Ureter (tissue), 1 donor: ENCODE measurements around the gene HP1BP3. TPM values are rescaled to one million over a fixed set of nuclear protein-coding genes. Genes with fewer than 3 reads are reported as not detected.

ENCODE experiments used
- DNase-seq: peaks from one replicate; pipeline ENCODE4 v3.0.0-alpha.2; 2020; ENCODE audit warnings: low spot score
- total RNA-seq: library from RNA; stranded (reverse); gene quantifications from one replicate; pipeline ENCODE4 v1.2.4, GENCODE V29; 2023
- donor health status: DM: yes; HTN: yes; CAD: no.

HP1BP3 gene
- total RNA-seq, 1 donor from 2014 or later: 186 TPM

DNA sequence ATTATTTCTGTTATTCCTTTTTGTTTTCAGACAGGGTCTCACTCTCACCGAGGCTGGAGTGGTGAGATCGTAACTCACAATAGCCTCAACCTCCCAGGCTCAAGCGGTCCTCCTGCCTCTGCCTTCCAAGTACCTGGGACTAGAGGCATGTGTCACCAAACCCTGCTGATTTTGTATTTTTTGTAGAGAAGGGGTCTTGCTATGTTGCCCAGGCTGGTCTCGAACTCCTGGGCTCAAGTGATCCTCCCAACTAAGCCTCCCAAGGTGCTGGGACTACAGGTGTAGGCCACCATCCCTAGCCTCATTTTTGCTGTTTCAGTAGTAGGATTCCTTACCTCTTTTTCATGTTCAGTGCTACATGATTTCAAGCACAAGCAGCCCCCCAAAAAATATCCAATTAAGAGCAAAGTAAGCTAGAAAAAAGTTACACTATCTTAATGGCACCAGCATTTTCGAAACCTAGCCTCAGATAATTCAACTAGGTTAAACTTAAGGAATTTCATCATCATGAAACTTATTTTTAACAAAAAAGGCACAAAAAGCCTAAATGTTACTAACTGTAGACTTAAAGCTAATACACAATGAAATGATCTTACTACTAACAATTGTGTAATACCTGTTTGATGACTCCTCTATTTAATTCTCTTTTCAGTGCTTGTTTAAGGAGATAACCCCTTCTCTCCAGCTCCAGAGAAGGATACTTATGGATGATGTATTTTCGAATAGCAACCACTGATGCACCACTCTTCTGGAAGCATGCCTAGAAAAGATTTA is 16.6 kb downstream of the HP1BP3 start:
- no peak for DNase-seq

DNA sequence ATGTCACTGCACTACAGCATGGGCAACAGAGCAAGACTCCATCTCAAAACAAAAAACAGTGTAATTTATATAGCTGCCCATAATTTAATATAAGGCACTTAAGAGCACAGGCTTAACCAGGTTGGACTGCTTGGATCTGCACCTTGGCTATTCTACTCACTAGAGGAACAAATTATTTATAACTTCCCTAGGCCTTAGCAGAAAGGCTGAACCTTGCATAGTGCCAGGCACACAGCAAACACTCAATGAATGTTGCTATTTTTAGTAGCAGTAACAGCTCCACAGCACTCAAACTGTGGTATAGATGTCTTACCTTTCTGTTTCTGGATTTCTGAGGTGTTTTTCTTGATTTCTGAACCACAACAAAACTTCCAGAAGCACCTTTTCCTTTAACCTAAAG is 19.8 kb downstream of the HP1BP3 start:
- DNase-seq: no peak

DNA sequence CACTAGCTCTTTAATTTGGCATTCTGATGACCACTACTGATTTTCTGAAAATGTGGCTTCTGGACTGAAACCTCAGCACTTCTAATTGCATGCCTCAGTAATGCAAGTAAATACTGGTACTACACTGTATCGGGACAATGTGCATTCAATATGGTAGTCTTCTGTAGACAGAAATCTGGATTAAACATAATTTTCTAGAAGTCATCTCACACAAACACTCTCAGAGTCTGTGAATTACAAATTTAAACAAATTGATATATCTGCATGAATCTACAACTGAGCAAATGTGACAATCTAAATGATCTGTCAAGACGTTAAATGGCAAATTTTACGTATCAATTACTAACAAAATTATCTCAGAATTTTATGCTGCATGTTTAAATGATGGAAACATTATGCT is 23.7 kb downstream of the HP1BP3 start:
- no peak for DNase-seq

DNA sequence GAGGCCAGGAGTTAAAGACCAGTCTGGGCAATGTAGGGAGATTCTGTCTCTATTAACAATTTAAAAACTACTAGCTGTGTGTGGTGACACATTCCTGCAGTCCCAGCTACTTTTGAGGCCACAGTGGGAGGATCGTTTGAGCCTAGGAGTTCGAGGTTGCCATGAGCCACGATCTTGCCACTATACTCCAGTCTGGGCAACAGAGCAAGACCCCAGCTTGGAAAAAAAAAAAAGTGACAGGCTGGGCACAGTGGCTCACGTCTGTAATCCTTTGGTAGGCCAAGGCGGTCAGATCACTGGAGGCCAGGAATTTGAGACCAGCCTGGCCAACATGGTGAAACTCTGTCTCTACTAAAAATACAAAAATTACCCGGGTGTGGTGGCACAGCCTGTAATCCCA is 26.8 kb downstream of the HP1BP3 start:
- DNase-seq: no peak

DNA sequence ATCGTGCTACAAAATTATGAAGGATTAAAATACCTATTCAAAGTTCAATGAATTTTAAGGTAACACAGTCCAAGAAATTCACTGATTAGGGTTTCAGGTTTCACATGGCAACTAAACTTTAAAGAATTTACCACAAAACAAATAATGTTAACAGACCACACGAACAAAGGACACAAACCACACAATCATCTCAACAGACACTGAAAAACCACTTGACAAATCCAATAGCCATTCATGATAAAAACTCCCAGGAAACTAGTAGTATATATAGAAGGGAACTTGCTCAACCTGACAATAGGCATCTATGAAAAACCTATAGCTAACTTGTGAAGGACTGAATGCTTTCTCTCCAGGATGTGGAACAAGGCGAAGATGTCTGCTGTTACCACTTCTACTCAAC is 33.5 kb downstream of the HP1BP3 start:
- no peak for DNase-seq

DNA sequence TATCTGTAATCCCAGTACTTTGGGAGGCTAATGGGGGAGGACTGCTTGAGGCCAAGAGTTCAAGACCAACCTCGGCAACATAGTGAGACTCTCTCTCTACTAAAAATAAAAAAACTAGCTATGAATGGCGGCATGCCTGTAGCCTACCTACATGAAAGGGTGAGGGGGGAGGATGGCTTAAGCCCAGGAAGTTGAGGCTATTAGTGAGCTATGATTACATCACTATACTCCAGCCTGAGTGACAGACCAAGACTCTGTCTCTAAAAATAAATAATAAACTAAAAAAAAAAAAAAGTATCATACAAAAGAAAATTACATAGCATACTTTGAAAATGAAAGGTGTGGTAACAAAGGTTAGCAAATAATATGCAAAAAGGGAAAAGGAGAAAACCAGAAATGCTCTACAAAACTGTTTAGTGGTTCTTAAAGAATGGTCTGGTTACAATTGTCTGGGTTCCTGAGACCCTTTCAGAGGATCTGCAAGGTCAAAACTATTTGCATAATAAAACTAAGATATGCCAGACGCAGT is 35.6 kb downstream of the HP1BP3 start:
- no peak for DNase-seq

DNA sequence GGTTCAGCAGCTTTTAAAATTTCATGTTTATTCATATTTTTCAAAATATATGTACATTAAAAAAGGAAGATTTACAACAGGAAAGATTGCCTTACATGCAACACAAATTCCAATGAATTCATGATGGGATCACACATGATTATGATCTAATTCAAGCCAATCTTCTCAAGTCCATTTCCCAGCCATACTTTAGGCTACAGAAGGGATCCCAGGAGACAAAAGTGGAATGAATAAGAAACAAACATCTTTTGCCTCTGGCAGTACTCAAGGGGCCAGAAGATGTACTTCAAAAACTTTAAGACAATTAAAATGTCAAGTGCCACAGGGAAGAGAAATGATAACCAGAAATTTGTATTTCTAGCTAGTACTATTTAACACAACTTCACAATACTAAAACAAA is 44.4 kb downstream of the HP1BP3 start:
- DNase-seq: no peak

DNA sequence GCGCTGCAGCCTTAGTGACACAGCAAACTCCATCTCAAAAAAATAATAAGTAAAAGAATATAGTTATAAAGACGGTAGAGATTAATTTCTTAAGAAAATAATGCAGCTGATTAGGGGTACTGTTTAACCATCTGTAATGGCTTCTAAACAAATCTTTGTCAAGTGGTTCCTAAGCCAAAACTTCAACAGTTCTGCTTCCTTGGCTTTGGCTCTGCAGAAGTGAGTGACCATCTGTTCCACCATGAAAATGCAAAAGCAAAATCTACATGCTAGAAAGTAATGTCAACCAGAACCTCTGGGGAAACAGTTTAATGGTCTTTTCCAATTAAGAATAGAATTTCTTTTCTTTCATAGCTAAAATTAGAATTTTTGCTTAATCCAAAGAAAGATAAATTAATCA is 46.3 kb downstream of the HP1BP3 start:
- no peak for DNase-seq

DNA sequence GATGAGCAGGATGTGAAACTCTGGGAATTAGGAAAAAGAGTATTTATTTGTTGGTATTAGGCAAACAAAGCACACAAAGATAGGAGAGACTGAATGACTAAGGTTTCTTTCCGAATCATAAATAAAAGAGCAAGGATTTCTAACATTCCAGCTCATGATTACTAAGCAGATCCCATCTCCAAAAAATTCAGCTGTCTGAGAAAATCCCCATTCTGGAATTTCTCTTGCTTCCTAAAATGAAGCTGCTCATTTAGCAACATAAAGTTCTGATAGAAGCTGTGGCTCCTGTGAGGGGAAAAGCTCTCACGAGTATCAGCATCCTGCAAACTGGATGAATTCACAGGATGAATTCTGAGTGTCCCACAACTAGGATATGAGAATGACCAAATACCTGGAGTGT is 47.9 kb downstream of the HP1BP3 start:
- no peak for DNase-seq

DNA sequence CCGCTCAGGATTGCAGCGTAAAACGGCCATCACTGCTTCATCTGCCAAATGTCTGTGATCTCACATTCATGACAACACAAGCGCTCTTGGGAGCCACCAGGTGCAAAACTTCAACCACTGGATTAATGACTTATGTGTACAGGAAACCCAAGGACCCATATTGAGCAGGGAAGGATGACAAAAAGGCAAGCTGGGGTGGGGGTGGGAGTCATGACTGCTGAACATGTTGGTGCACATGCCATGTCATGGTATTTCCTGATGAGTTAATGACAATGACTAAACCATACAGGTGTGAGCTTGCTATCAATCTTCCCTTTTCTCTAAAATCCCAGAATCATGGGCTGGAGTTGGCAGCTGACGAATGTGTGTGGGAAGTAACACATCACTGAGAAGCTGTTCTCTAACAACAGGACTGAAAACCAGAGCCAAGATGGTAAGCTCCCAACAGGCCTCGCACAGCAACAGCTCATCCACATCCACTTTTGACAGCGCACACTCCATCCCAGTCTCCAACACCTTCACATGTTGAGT is 51.5 kb downstream of the HP1BP3 start:
- no peak for DNase-seq

DNA sequence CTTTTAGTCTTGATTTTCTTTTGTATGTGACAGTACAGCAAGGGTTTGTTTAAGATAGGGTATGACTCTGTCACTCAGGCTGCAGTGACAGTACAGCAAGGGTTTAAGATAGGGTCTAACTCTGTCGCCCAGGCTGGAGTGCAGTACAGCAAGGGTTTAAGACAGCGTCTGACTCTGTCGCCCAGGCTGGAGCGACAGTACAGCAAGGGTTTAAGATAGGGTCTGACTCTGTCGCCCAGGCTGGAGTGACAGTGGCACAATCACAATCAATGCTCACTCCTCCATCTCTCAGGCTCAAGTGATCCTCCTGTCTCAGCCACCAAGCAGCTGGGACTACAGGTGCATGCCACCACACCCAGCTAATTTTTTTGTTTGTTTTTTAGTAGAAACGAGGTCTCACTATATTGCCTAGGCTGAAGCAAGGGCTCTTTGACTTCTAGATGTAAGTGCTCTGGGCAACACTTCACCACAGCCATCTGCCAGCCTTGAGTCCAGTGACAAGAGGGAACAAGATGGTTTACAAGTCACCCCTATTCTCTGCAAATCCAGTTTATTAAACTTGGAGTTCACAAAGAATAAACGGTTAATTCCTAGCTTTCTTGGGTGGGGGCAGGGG is 53.6 kb downstream of the HP1BP3 start:
- DNase-seq: peak; percentile 40

DNA sequence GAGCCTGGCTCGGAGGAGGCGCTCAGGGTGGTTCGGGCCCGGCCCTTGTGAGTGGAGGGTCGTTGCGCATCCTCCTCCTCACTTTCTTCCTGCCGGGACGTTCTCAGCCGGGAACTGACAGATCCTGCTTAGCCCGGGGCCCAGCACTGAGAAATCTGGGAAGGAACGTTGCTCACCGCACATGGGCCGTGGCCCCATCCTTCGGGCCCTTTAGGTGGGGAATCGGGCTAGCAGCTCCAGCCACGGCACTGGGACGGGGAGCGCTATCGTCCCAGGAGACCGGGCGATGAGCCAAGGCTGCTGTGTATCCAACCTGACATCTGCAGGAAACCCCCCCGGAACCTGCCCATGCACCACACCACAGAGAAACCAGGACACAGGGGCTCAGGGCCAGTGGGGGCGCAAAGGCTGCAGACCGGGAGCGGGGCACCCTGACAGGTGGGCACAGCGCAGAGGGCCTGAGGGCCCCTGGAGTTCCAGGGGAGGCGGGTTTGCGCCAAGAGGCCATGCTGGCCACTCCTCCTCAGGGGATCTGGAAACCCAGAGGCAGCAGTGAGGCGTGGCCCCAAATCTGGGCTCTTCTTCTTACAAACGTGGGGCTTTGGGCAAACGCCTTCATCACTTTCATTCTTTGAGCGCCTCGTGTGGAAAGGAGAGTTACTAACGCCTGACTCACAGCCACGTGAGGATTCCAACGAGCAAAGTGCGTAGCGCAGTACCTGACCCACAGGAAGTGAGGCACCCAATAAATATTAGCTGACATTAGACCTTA is 54.3 kb downstream of the HP1BP3 start, which contains the start of gene SH2D5:
Gene SH2D5, minus strand, starts transcription at position 116 of the 772 bp plus-strand sequence. CDS start 4,659 bp downstream, outside the sequence.
- peak; percentile 87 for DNase-seq

DNA sequence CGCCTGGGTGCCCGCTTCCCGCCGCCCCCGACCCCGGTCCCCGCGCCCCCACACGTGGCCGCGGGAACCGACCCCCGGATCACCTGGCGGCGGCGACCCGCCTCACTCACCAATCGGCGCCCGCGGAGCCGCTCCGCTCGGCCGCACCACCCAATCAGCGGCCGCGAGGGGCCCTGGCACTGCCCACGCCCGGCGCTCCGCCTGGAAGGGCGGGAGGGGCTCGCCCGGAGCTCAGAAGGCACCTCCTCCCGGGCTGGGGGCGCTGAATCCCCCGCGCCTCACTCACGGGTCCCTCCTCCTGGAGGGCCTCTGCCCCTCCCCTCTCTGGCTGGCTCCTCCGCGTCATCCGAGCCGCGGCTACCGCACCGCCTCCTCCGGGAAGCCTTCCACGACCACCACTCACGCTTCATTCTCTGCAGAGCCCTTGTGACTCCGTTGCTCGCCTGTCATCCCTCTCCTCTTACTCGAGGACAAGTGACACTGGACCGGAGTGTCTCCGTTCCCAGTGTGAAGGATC is 55.0 kb downstream of the HP1BP3 start:
- peak; percentile 44 for DNase-seq

DNA sequence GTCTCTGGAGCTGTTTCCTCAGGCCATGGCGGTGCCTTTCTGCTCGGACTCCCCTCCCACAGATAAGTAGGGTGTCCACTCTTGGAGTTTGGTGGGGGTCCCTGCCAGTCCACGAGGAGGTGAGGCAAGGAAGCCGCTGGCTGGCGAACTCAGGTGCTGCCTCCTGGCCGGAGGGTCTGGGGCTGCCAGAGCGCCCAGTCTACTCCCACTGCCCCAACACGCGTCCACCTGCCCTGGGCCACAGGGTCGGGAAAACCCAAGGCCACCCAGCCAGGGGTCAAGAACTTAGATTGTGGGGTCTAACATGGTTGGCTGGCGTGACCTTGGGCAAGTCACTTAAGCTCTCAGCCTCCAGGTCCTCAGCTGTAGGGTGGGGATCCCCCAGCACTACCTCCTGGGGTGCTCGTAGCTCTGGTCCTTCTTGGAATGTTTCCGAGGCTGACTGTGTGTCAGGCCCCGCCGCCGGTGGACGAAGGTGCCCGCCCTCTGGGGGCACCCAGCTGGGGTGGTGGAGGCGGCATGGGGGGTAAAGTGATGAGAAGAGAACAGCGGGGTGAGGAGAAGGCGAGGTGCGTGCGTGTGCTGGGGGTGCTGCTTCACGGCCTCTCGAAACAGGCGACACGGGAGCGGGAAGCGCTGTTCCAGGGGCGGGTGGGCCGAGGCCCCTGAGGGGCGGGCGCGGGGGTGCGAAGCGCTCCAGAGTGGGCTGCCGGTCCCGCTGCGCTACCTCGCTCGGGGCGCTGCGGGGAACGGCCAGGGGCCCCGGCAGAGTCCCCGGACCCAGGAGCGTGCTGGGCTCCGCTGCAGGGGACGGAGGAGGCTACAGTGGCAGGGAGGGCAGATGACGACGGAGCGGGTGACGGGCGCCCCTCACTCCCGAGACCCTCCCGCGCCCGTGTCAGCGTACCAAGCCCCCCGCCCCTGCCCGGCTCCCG is 55.8 kb downstream of the HP1BP3 start:
- peak; percentile 42 for DNase-seq

DNA sequence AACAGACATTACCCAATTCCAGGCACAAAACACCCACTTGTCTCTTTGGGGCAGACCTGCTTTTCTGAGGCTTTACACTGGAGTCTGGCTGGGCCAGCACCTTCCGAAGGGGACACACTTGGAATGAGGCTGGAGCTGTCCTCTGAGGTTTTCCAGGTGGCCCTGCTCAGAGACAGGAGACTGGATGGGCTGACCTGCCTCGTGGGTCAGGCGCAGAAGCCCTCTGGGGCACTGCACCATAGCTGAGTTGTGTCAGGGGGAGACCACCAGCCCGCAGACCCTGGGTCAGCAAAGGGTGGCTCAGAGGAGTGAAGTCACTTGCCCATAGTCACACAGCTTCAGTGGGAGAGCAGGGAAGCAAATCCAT is 56.4 kb downstream of the HP1BP3 start:
- DNase-seq: no peak

DNA sequence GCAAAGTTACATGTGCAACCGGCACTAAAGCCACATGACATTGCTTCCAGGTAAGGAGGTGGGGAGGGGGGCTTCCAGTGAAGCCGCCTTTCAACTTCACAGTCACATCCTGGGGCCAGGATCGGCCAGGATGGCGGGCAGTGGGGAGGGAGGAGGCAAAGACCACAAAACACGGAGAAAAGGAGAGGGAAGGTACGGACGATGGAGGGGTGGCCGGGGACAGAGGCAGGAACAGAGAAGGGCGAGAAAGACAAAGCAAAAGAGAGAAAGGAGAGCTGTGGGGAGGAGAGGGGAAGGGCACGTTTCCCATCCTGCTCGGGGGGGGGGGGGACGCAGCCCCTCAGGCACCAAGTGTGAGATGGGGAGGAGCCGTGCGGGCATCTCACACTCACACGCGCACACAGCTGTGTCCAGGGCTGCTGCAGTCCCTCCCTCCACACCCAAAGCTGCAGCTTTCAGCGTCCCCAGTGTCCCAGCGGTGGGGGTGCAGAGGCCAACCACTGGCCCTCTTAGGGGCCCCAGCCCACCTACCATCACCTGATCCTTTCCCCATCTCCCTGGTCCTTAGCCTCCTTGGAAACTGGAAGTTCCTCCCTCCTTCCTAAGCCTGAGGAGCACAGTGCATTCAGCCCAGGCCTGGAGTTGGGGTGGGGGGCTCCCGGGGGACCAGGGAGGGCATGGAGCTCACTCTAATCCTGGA is 57.0 kb downstream of the HP1BP3 start:
- DNase-seq: peak; percentile 38

DNA sequence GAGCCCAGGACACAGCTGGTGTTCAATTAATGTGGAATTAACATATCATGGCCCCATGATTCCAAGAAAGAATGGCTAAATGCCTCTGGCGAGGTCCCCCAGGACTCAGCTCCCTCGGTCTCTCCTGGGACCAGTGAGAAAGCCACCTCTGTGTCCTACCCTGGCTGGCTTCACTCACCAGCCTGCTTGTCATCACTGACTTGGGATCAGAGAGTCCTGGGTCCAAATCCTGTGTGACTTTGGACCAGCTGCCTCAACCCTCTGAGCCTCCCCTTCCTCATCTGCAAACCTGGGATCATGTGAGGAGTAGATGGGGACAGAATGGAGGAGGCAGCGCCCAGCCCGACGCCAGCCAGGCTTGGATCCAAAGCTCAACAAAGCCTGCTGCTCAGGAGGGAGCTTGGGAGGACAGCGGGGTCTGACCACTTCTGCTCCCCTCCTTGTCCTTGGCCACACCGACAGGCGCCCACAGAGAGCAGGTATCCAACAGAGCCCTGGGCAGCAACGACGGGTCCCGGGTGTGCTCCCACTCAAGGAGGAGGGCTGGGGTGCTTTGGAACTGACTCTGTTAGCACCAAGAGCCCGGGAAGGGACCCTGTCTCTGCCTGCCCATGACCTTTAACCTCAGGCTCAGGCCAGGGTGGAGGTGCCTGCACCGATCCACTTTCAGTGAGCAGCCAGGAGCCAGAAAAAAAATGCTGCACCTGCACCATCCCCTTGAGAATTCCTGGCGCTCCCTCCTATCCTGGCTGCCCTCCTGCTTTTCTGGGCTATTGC is 57.8 kb downstream of the HP1BP3 start:
- DNase-seq: peak; percentile 39

DNA sequence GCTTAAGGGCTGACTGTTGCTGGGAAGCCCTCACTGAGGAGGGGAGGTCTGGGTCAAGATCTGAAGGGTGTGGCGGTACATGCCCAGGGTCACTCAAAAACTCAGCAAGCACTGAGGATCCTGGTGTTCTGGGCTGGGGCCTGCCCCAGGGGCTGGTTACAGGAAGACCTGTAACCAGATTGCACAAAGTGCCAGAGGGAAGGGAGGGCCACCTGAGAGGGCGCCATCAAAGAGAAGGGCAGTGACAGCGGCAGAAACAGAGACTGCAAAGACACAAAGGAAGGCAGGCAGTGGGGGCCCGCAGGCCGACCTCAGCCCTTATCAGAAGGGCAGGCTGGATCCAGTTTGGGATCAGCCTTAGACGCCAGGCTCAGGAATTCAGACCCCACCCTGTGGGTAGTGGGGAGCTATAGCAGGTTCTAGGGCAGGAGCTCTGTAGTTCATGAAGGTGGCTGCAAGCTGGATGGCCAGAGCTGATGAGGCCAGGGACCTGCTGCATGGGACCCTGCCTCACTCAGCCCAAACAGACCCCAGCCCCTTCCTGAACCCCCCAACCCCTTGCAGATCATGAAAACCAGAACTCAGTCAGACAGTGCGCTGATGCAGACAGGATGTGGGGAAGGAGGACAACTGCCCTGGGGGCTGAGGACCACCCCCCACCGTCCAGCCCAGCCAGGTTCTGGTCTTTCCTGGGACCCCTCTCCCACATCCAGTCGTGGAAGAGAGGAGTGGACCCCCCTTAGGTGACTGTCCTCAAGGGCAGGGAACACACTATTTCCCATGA is 58.5 kb downstream of the HP1BP3 start:
- DNase-seq: peak; percentile 35
